CD14-positive monocyte (primary cell): ENCODE data around the gene GRIK5. TPM values are rescaled to one million over a fixed set of nuclear protein-coding genes. Genes with fewer than 3 reads are reported as not detected.
A peak's percentile ranks its signal among the peaks of the same experiment; 100 is the strongest.

Experiments used
- DNase-seq, 3 donors: peaks; one replicate each; pipeline ENCODE4 v3.0.0-alpha.2; 2011 to 2022
- H2AFZ ChIP-seq: 2 replicates; pipeline ENCODE4 v1.6.0; 2012; ENCODE audit warnings: mild to moderate bottlenecking, low read depth, low read length, inconsistent platforms; ENCODE audit not compliant: insufficient read depth, poor library complexity, severe bottlenecking
- H3K27ac ChIP-seq, 2 donors: 1 replicate in 1 of 2; 2 replicates in 1 of 2; pipeline ENCODE4 v1.5.1; 2012 to 2013; ENCODE audit warnings: low read length in 2 of 2, control low read depth in 1 of 2, inconsistent platforms in 1 of 2, low read depth in 1 of 2, mild to moderate bottlenecking in 1 of 2
- H3K27me3 ChIP-seq, 2 donors: one replicate each; pipeline versions ENCODE4 v1.6.0 to v1.6.1; 2011 to 2013; ENCODE audit warnings: low read length in 2 of 2; ENCODE audit not compliant: control insufficient read depth in 2 of 2, insufficient read depth in 2 of 2
- H3K36me3 ChIP-seq, 2 donors: replicated peaks in 1 of 2; 1 replicate in 1 of 2; 2 replicates in 1 of 2; pipeline versions ENCODE4 v1.5.1 to v1.6.1; 2012 to 2013; ENCODE audit warnings: low read length in 2 of 2, control low read depth in 1 of 2, inconsistent platforms in 1 of 2, mild to moderate bottlenecking in 1 of 2; ENCODE audit not compliant: insufficient read depth in 2 of 2, control insufficient read depth in 1 of 2
- H3K4me1 ChIP-seq, 2 donors: 1 replicate in 1 of 2; 2 replicates in 1 of 2; pipeline versions ENCODE4 v1.5.1 to v1.6.1; 2012 to 2013; ENCODE audit warnings: low read length in 2 of 2, control low read depth in 1 of 2, inconsistent platforms in 1 of 2, mild to moderate bottlenecking in 1 of 2, moderate library complexity in 1 of 2; ENCODE audit not compliant: insufficient read depth in 2 of 2, control insufficient read depth in 1 of 2
- H3K4me2 ChIP-seq: replicated peaks from 2 replicates; pipeline ENCODE3; 2012; ENCODE audit warnings: low read length, moderate library complexity, mild to moderate bottlenecking; ENCODE audit not compliant: poor library complexity, severe bottlenecking; ENCODE audit errors: extremely low read depth
- H3K4me3 ChIP-seq, 3 experiments: fragments of 200-600 bp in 1 of 3; sonication (generic) in 1 of 3; replicated peaks in 1 of 3; 1 replicate in 2 of 3; 2 replicates in 1 of 3; pipeline ENCODE4 v1.5.1; 2011 to 2013; ENCODE audit warnings: low read length in 3 of 3, mild to moderate bottlenecking in 3 of 3, control low read depth in 2 of 3, low read depth in 2 of 3, inconsistent platforms in 1 of 3, moderate library complexity in 1 of 3
- H3K79me2 ChIP-seq: 2 replicates; pipeline ENCODE4 v1.6.0; 2012; ENCODE audit warnings: mild to moderate bottlenecking, control low read depth, inconsistent platforms, low read length, moderate library complexity; ENCODE audit not compliant: insufficient read depth
- H3K9ac ChIP-seq: 2 replicates; pipeline ENCODE4 v1.6.0; 2017; ENCODE audit warnings: low read length, mild to moderate bottlenecking; ENCODE audit not compliant: insufficient read depth, poor library complexity, severe bottlenecking
- H3K9me3 ChIP-seq, 2 donors: replicated peaks in 1 of 2; 1 replicate in 1 of 2; 2 replicates in 1 of 2; pipeline versions ENCODE4 v1.5.1 to v1.6.1; 2012 to 2013; ENCODE audit warnings: low read length in 2 of 2, control low read depth in 1 of 2; ENCODE audit not compliant: control insufficient read depth in 1 of 2, insufficient read depth in 1 of 2
- H4K20me1 ChIP-seq: 2 replicates; pipeline ENCODE4 v1.6.0; 2012; ENCODE audit warnings: mild to moderate bottlenecking, low read length, control low read depth, moderate library complexity; ENCODE audit not compliant: insufficient read depth
- H3K27ac Mint-ChIP-seq, 7 donors: one replicate each; pipeline ENCODE4 v1.8.0; 2020; ENCODE audit warnings: mild to moderate bottlenecking in 7 of 7, mixed read lengths in 7 of 7, moderate library complexity in 6 of 7, inconsistent platforms in 2 of 7
- H3K27me3 Mint-ChIP-seq, 3 donors: one replicate each; pipeline ENCODE4 v1.8.0; 2021 to 2022; ENCODE audit warnings: low read depth in 3 of 3, mild to moderate bottlenecking in 3 of 3, mixed read lengths in 3 of 3, moderate library complexity in 3 of 3, inconsistent platforms in 1 of 3
- H3K36me3 Mint-ChIP-seq, 2 donors: one replicate each; pipeline ENCODE4 v1.8.0; 2020; ENCODE audit warnings: mixed read lengths in 2 of 2, inconsistent platforms in 1 of 2, mild to moderate bottlenecking in 1 of 2
- H3K4me1 Mint-ChIP-seq: one replicate; pipeline ENCODE4 v1.8.0; 2020; ENCODE audit warnings: mild to moderate bottlenecking, mixed read lengths
- H3K4me3 Mint-ChIP-seq, 2 donors: one replicate each; pipeline ENCODE4 v1.8.0; 2020; ENCODE audit warnings: mild to moderate bottlenecking in 2 of 2, mixed read lengths in 2 of 2, moderate library complexity in 1 of 2
- H3K9me3 Mint-ChIP-seq, 7 donors: one replicate each; pipeline ENCODE4 v1.8.0; 2020 to 2022; ENCODE audit warnings: mixed read lengths in 7 of 7, mild to moderate bottlenecking in 6 of 7, moderate library complexity in 6 of 7, inconsistent platforms in 2 of 7
- WGBS: methylation state at CpG from one replicate; pipeline ENCODE4 v1.1.5; 2013; ENCODE audit warnings: missing lambda C conversion rate; ENCODE audit not compliant: insufficient coverage; 5-methylcytosine and 5-hydroxymethylcytosine counted together
- intact Hi-C, 2 donors: fragments of 100-400 bp; cut with micrococcal nuclease; formaldehyde crosslinking; loops; one replicate each; pipeline versions ENCODE4 v1.15.0 to v1.15.1; 2023
- polyA plus RNA-seq, 3 donors: library from polyadenylated mRNA; depleted of rRNA in 1 of 3; unstranded in 2 of 3; stranded (reverse) in 1 of 3; fragments of 300-500 nt in 2 of 3; fragments of >200 nt in 1 of 3; fragmentation: Illumina TruSeq in 2 of 3; gene quantifications; 1 replicate in 2 of 3; 2 replicates in 1 of 3; pipeline ENCODE4 v1.2.3, GENCODE V29; 2012 to 2021
- TF ChIP-seq, protein P1 (sequence below): fragments of 200-600 bp; IDR thresholded peaks from one replicate; pipeline ENCODE4 v1.8.0; 2022; ENCODE audit warnings: antibody characterized with exemption, mild to moderate bottlenecking

Gene GRIK5
- polyA plus RNA-seq, 3 donors = 0.12 to 0.28 TPM; not detected in 1

DNA sequence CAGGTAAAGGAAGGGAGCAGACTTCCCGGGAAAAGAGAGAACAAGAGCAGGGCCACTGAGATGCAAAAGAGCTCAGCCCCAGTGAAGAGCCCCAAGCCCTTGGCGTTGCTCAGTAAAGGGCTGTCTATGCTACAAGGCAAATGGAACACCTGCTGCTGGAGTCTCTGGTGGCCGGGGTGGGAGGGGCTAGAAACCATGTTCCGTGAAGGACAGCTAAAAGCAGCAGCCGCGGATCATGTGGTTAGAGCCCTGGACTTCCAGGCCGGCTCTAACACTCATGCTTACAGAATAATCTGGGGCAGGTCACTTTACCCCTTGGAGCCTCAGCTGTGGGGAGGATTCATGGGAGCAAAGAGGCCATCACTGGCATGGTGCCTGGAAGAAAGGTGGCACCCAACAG is 44.4 kb upstream of the GRIK5 start:
- H3K4me1 Mint-ChIP-seq = peaks cover 28% of the 10 kb centered on the region
- Histone ChIP-seq H2AFZ (no peak overlapping the region), H3K27ac (peak overlapping the region in 1 of 2 donors; percentile 10), H3K9me3 (no peaks in the 10 kb centered on the region), H3K36me3 (peaks cover 87 to 100% of the 10 kb centered on the region in 2 donors), H3K27me3 (no peaks in the 10 kb centered on the region), H3K4me1 (peaks cover 0 to 2% of the 10 kb centered on the region in 2 donors), H3K79me2 (peaks cover 10% of the 10 kb centered on the region), H3K4me3 (no peak overlapping the region), H4K20me1 (peaks cover 93% of the 10 kb centered on the region), H3K9ac (no peak overlapping the region), H3K4me2 (no peak overlapping the region)
- no peak overlapping the region for H3K4me3 Mint-ChIP-seq
- WGBS = 81% methylated on average over 7 of the region's 7 CpGs
- H3K36me3 Mint-ChIP-seq = peaks cover 87 to 99% of the 10 kb centered on the region in 2 donors
- peaks cover 0 to 2% (median 0%) of the 10 kb centered on the region in 3 donors for H3K27me3 Mint-ChIP-seq
- peak overlapping the region in 3 of 7 donors; percentile 14 to 85 (median 61) for H3K27ac Mint-ChIP-seq
- intact Hi-C loops = no loop called here
- H3K9me3 Mint-ChIP-seq = no peaks in the 10 kb centered on the region
- TF ChIP-seq, protein P1, sequence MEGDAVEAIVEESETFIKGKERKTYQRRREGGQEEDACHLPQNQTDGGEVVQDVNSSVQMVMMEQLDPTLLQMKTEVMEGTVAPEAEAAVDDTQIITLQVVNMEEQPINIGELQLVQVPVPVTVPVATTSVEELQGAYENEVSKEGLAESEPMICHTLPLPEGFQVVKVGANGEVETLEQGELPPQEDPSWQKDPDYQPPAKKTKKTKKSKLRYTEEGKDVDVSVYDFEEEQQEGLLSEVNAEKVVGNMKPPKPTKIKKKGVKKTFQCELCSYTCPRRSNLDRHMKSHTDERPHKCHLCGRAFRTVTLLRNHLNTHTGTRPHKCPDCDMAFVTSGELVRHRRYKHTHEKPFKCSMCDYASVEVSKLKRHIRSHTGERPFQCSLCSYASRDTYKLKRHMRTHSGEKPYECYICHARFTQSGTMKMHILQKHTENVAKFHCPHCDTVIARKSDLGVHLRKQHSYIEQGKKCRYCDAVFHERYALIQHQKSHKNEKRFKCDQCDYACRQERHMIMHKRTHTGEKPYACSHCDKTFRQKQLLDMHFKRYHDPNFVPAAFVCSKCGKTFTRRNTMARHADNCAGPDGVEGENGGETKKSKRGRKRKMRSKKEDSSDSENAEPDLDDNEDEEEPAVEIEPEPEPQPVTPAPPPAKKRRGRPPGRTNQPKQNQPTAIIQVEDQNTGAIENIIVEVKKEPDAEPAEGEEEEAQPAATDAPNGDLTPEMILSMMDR = no peak
- DNase-seq = no peak

DNA sequence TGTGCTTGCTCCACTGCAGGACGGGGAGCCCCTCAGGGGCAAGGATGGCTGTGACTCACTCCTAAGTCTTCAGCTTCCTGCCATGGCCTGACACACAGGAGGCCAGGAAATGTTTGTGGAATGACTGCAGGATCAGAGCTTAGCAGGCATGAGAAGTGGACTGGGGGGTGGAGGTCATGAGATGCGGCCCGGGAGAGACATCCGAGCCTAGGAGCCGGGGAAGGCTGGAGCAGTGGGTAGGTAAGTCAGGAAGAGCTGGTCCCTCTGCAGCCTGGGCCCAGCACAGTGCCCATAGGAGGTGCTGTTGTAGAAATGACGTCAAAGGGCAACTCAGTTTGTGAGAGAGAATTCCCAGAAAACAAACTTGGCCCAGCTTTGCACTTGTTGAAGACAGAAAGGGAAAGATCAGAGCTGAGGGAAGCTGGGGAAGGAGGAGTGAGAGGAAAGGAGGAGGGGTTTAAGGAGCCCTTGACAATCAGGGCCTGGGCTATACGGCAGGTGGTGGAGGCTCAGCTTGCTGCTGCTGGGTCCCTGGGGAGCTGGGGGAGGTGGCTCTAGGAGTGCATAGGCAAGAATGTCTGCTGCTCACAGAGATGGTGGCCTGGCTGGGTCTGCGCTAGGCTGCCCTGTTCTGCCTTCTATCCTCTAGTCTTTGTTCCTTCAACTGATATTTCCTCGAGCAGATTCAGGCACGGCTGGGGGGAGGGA is 43.8 kb upstream of the GRIK5 start:
- Histone ChIP-seq H3K9ac (no peak overlapping the region), H3K4me3 (no peak overlapping the region), H3K27me3 (no peaks in the 10 kb centered on the region), H3K27ac (peak overlapping the region in 1 of 2 donors; percentile 10), H3K9me3 (no peaks in the 10 kb centered on the region), H3K36me3 (peaks cover 91 to 100% of the 10 kb centered on the region in 2 donors), H3K4me1 (peaks cover 0 to 8% of the 10 kb centered on the region in 2 donors), H3K79me2 (peaks cover 8% of the 10 kb centered on the region), H3K4me2 (no peak overlapping the region), H4K20me1 (peaks cover 98% of the 10 kb centered on the region), H2AFZ (no peak overlapping the region)
- TF ChIP-seq, protein P1 = no peak
- no peak for DNase-seq
- H3K27ac Mint-ChIP-seq = peak overlapping the region in 5 of 7 donors; percentile 43 to 85 (median 72)
- H3K36me3 Mint-ChIP-seq = peaks cover 87 to 97% of the 10 kb centered on the region in 2 donors
- H3K4me3 Mint-ChIP-seq = no peak overlapping the region
- no peaks in the 10 kb centered on the region for H3K9me3 Mint-ChIP-seq
- WGBS = 82% methylated on average over 8 of the region's 10 CpGs
- peaks cover 29% of the 10 kb centered on the region for H3K4me1 Mint-ChIP-seq
- intact Hi-C loops = no loop called here
- H3K27me3 Mint-ChIP-seq = peaks cover 0 to 2% (median 0%) of the 10 kb centered on the region in 3 donors
